Type B pancreatic cell (in vitro differentiated cells): ENCODE data around the gene KRT39. TPM values are rescaled to one million over a fixed set of nuclear protein-coding genes. Genes with fewer than 3 reads are reported as not detected.

ENCODE experiments used
- DNase-seq: peaks from one replicate; pipeline ENCODE4 v3.0.0; 2021; ENCODE audit warnings: mixed read lengths; ENCODE audit not compliant: unreplicated experiment; ENCODE audit errors: extremely low spot score
- H3K27ac Mint-ChIP-seq: 2 replicates; pipeline ENCODE4 v1.8.0; 2021; ENCODE audit warnings: mild to moderate bottlenecking, mixed read lengths
- H3K27me3 Mint-ChIP-seq: 2 replicates; pipeline ENCODE4 v1.8.0; 2021; ENCODE audit warnings: mixed read lengths
- H3K36me3 Mint-ChIP-seq: 2 replicates; pipeline ENCODE4 v1.8.0; 2021; ENCODE audit warnings: mixed read lengths
- H3K4me1 Mint-ChIP-seq: one replicate; pipeline ENCODE4 v1.8.0; 2021; ENCODE audit warnings: mixed read lengths; ENCODE audit not compliant: unreplicated experiment
- H3K4me3 Mint-ChIP-seq: 2 replicates; pipeline ENCODE4 v1.8.0; 2021; ENCODE audit warnings: mild to moderate bottlenecking, mixed read lengths
- H3K9me3 Mint-ChIP-seq: 2 replicates; pipeline ENCODE4 v1.8.0; 2021; ENCODE audit warnings: mixed read lengths
- CTCF ChIP-seq: fragments of 200-600 bp; sonication (generic); conservative IDR thresholded peaks from 2 replicates; pipeline ENCODE4 v1.5.0; 2021; ENCODE audit warnings: antibody characterized with exemption, mild to moderate bottlenecking
- total RNA-seq: library from RNA; stranded (reverse); gene quantifications from 2 replicates; pipeline ENCODE4 v1.2.1, GENCODE V29; 2021; ENCODE audit warnings: low replicate concordance

Gene KRT39
- total RNA-seq, 1 donor from 2014 or later = 0.70 TPM

- Mint-ChIP-seq H3K4me1 (no peaks in the 10 kb centered on the region), H3K36me3 (peaks cover 6% of the 10 kb centered on the region), H3K9me3 (peaks cover 6% of the 10 kb centered on the region), H3K27ac (no peak overlapping the region), H3K27me3 (no peaks in the 10 kb centered on the region), H3K4me3 (no peak overlapping the region)
- DNase-seq = no peak
- TF ChIP-seq CTCF = peak; percentile 78
Measured at GRCh38 chr17:40963838-40964237, 2.9 kb downstream of the KRT39 start.

- no peak overlapping the region for H3K4me3 Mint-ChIP-seq
- no peaks in the 10 kb centered on the region for H3K27me3 Mint-ChIP-seq
- peaks cover 6% of the 10 kb centered on the region for H3K9me3 Mint-ChIP-seq
- no peak overlapping the region for H3K27ac Mint-ChIP-seq
- no peak for DNase-seq
- H3K4me1 Mint-ChIP-seq = peaks cover 11% of the 10 kb centered on the region
- TF ChIP-seq CTCF = no peak
- H3K36me3 Mint-ChIP-seq = peaks cover 6% of the 10 kb centered on the region
Measured at GRCh38 chr17:40962059-40962561, 4.6 kb downstream of the KRT39 start.

GRCh38 chr17:40961591-40961990 is 5.2 kb downstream of the KRT39 start:
- H3K9me3 Mint-ChIP-seq = peaks cover 6% of the 10 kb centered on the region

GRCh38 chr17:40960144-40960543 is 6.6 kb downstream of the KRT39 start:
- DNase-seq = no peak
- no peaks in the 10 kb centered on the region for H3K27me3 Mint-ChIP-seq
- peak overlapping the region; percentile 50 for H3K27ac Mint-ChIP-seq
- no peak overlapping the region for H3K4me3 Mint-ChIP-seq
- TF ChIP-seq CTCF = no peak
- H3K36me3 Mint-ChIP-seq = peaks cover 6% of the 10 kb centered on the region
- peaks cover 27% of the 10 kb centered on the region for H3K4me1 Mint-ChIP-seq
- H3K9me3 Mint-ChIP-seq = peaks cover 6% of the 10 kb centered on the region

More at GRCh38 chr17:40961591-40961990, 5.2 kb downstream of the KRT39 start:
- no peaks in the 10 kb centered on the region for H3K27me3 Mint-ChIP-seq
- H3K27ac Mint-ChIP-seq = no peak overlapping the region
- peaks cover 6% of the 10 kb centered on the region for H3K36me3 Mint-ChIP-seq
- peaks cover 17% of the 10 kb centered on the region for H3K4me1 Mint-ChIP-seq
- no peak overlapping the region for H3K4me3 Mint-ChIP-seq
- DNase-seq = no peak
- TF ChIP-seq CTCF = no peak

- no peaks in the 10 kb centered on the region for H3K36me3 Mint-ChIP-seq
- peaks cover 37% of the 10 kb centered on the region for H3K4me1 Mint-ChIP-seq
- peak overlapping the region; percentile 70 for H3K4me3 Mint-ChIP-seq
- no peak for DNase-seq
- peak overlapping the region; percentile 94 for H3K27ac Mint-ChIP-seq
- H3K9me3 Mint-ChIP-seq = no peaks in the 10 kb centered on the region
- H3K27me3 Mint-ChIP-seq = no peaks in the 10 kb centered on the region
- no peak for TF ChIP-seq CTCF
Measured at GRCh38 chr17:40958086-40958953, 8.4 kb downstream of the KRT39 start.
